Measurements from ENCODE around the gene RFX2.
"Not testable (repeated sequence)": the region's sequence is repeated elsewhere in the genome, so short reads cannot be mapped to it uniquely, and the experiment has no call there.

The RFX2 gene

GRCh38 chr19:6039566-6040225, 70.6 kb downstream of the RFX2 start:
- no peak overlapping the region for H3K9ac ChIP-seq (ENCODE audit: low read depth, low read length)
- no peaks in the 10 kb centered on the region for H3K36me3 ChIP-seq (ENCODE audit: insufficient read depth, low read depth, low read length)
- H3K9me3 ChIP-seq (ENCODE audit: insufficient read depth, low read depth, low read length), result no peaks in the 10 kb centered on the region
- H3K4me1 ChIP-seq (ENCODE audit: insufficient read depth, low read length), result no peaks in the 10 kb centered on the region
- no peaks in the 10 kb centered on the region for H3K27me3 ChIP-seq (ENCODE audit: insufficient read depth, low read length)
- no peak overlapping the region for H3K4me3 ChIP-seq (ENCODE audit: low read length)
- H3K27ac ChIP-seq (ENCODE audit: low read length), result no peak overlapping the region

- no peak overlapping the region for H3K4me3 ChIP-seq (ENCODE audit: low read length)
- H3K27me3 ChIP-seq (ENCODE audit: insufficient read depth, low read length), result no peaks in the 10 kb centered on the region
- no peaks in the 10 kb centered on the region for H3K4me1 ChIP-seq (ENCODE audit: insufficient read depth, low read length)
- no peak overlapping the region for H3K9ac ChIP-seq (ENCODE audit: low read depth, low read length)
- H3K27ac ChIP-seq (ENCODE audit: low read length), result no peak overlapping the region
- no peaks in the 10 kb centered on the region for H3K36me3 ChIP-seq (ENCODE audit: insufficient read depth, low read depth, low read length)
- no peaks in the 10 kb centered on the region for H3K9me3 ChIP-seq (ENCODE audit: insufficient read depth, low read depth, low read length)
Observed at GRCh38 chr19:6038634-6039405, 71.5 kb downstream of the RFX2 start.

GRCh38 chr19:6035026-6035425, 75.3 kb downstream of the RFX2 start:
- H3K27me3 ChIP-seq (ENCODE audit: insufficient read depth, low read length), result no peaks in the 10 kb centered on the region

GRCh38 chr19:6034512-6034911, 75.8 kb downstream of the RFX2 start:
- Histone ChIP-seq H3K4me1 (ENCODE audit: insufficient read depth, low read length) (no peaks in the 10 kb centered on the region), H3K9ac (ENCODE audit: low read depth, low read length) (no peak overlapping the region), H3K27ac (ENCODE audit: low read length) (no peak overlapping the region), H3K36me3 (ENCODE audit: insufficient read depth, low read depth, low read length) (no peaks in the 10 kb centered on the region), H3K27me3 (ENCODE audit: insufficient read depth, low read length) (no peaks in the 10 kb centered on the region), H3K9me3 (ENCODE audit: insufficient read depth, low read depth, low read length) (no peaks in the 10 kb centered on the region), H3K4me3 (ENCODE audit: low read length) (no peak overlapping the region)

More at GRCh38 chr19:6035026-6035425, 75.3 kb downstream of the RFX2 start:
- no peaks in the 10 kb centered on the region for H3K9me3 ChIP-seq (ENCODE audit: insufficient read depth, low read depth, low read length)
- no peak overlapping the region for H3K27ac ChIP-seq (ENCODE audit: low read length)
- no peak overlapping the region for H3K9ac ChIP-seq (ENCODE audit: low read depth, low read length)
- no peaks in the 10 kb centered on the region for H3K4me1 ChIP-seq (ENCODE audit: insufficient read depth, low read length)
- no peaks in the 10 kb centered on the region for H3K36me3 ChIP-seq (ENCODE audit: insufficient read depth, low read depth, low read length)
- H3K4me3 ChIP-seq (ENCODE audit: low read length), result no peak overlapping the region

GRCh38 chr19:6033744-6034264, 76.5 kb downstream of the RFX2 start:
- Histone ChIP-seq H3K27ac (ENCODE audit: low read length) (no peak overlapping the region), H3K4me3 (ENCODE audit: low read length) (no peak overlapping the region), H3K27me3 (ENCODE audit: insufficient read depth, low read length) (no peaks in the 10 kb centered on the region), H3K4me1 (ENCODE audit: insufficient read depth, low read length) (no peaks in the 10 kb centered on the region), H3K9me3 (ENCODE audit: insufficient read depth, low read depth, low read length) (no peaks in the 10 kb centered on the region), H3K36me3 (ENCODE audit: insufficient read depth, low read depth, low read length) (no peaks in the 10 kb centered on the region), H3K9ac (ENCODE audit: low read depth, low read length) (no peak overlapping the region)

- H3K4me1 ChIP-seq (ENCODE audit: insufficient read depth, low read length), result no peaks in the 10 kb centered on the region
- no peak overlapping the region for H3K9ac ChIP-seq (ENCODE audit: low read depth, low read length)
- H3K9me3 ChIP-seq (ENCODE audit: insufficient read depth, low read depth, low read length), result no peaks in the 10 kb centered on the region
- no peaks in the 10 kb centered on the region for H3K36me3 ChIP-seq (ENCODE audit: insufficient read depth, low read depth, low read length)
- no peak overlapping the region for H3K4me3 ChIP-seq (ENCODE audit: low read length)
- no peak overlapping the region for H3K27ac ChIP-seq (ENCODE audit: low read length)
- no peaks in the 10 kb centered on the region for H3K27me3 ChIP-seq (ENCODE audit: insufficient read depth, low read length)
Observed at GRCh38 chr19:6032827-6033226, 77.5 kb downstream of the RFX2 start.

- Histone ChIP-seq H3K4me1 (ENCODE audit: insufficient read depth, low read length) (no peaks in the 10 kb centered on the region), H3K9ac (ENCODE audit: low read depth, low read length) (no peak overlapping the region), H3K27me3 (ENCODE audit: insufficient read depth, low read length) (no peaks in the 10 kb centered on the region), H3K9me3 (ENCODE audit: insufficient read depth, low read depth, low read length) (no peaks in the 10 kb centered on the region), H3K4me3 (ENCODE audit: low read length) (no peak overlapping the region), H3K27ac (ENCODE audit: low read length) (no peak overlapping the region), H3K36me3 (ENCODE audit: insufficient read depth, low read depth, low read length) (no peaks in the 10 kb centered on the region)
Observed at GRCh38 chr19:6032381-6032780, 77.9 kb downstream of the RFX2 start.

GRCh38 chr19:6030214-6030507, 80.1 kb downstream of the RFX2 start:
- no peaks in the 10 kb centered on the region for H3K36me3 ChIP-seq (ENCODE audit: insufficient read depth, low read depth, low read length)
- no peak overlapping the region for H3K27ac ChIP-seq (ENCODE audit: low read length)
- H3K9me3 ChIP-seq (ENCODE audit: insufficient read depth, low read depth, low read length), result no peaks in the 10 kb centered on the region
- no peak overlapping the region for H3K4me3 ChIP-seq (ENCODE audit: low read length)
- H3K27me3 ChIP-seq (ENCODE audit: insufficient read depth, low read length), result no peaks in the 10 kb centered on the region
- H3K9ac ChIP-seq (ENCODE audit: low read depth, low read length), result no peak overlapping the region
- no peaks in the 10 kb centered on the region for H3K4me1 ChIP-seq (ENCODE audit: insufficient read depth, low read length)

- no peak overlapping the region; the same call in 1 of the 2 replicates for H3K9ac ChIP-seq (ENCODE audit: low read depth, low read length)
- no peak overlapping the region for H3K27ac ChIP-seq (ENCODE audit: low read length)
- peaks cover 10% of the 10 kb centered on the region; the same call in 1 of the 2 replicates for H3K27me3 ChIP-seq (ENCODE audit: insufficient read depth, low read length)
- no peaks in the 10 kb centered on the region for H3K9me3 ChIP-seq (ENCODE audit: insufficient read depth, low read depth, low read length)
- H3K4me3 ChIP-seq (ENCODE audit: low read length), result no peak overlapping the region
- no peaks in the 10 kb centered on the region for H3K36me3 ChIP-seq (ENCODE audit: insufficient read depth, low read depth, low read length)
- H3K4me1 ChIP-seq (ENCODE audit: insufficient read depth, low read length), result no peaks in the 10 kb centered on the region
Observed at GRCh38 chr19:6026390-6027227, 83.7 kb downstream of the RFX2 start.

GRCh38 chr19:6024756-6025155, 85.5 kb downstream of the RFX2 start:
- not testable (repeated sequence) for H3K36me3 ChIP-seq (ENCODE audit: insufficient read depth, low read depth, low read length); H3K27me3 ChIP-seq (ENCODE audit: insufficient read depth, low read length); H3K4me1 ChIP-seq (ENCODE audit: insufficient read depth, low read length); H3K9me3 ChIP-seq (ENCODE audit: insufficient read depth, low read depth, low read length); H3K9ac ChIP-seq (ENCODE audit: low read depth, low read length); H3K27ac ChIP-seq (ENCODE audit: low read length); H3K4me3 ChIP-seq (ENCODE audit: low read length)

GRCh38 chr19:6023936-6024335, 86.4 kb downstream of the RFX2 start:
- H3K9me3 ChIP-seq (ENCODE audit: insufficient read depth, low read depth, low read length), result no peaks in the 10 kb centered on the region
- no peak overlapping the region for H3K9ac ChIP-seq (ENCODE audit: low read depth, low read length)
- peaks cover 10% of the 10 kb centered on the region; the same call in 1 of the 2 replicates for H3K27me3 ChIP-seq (ENCODE audit: insufficient read depth, low read length)
- H3K4me3 ChIP-seq (ENCODE audit: low read length), result no peak overlapping the region
- no peaks in the 10 kb centered on the region for H3K4me1 ChIP-seq (ENCODE audit: insufficient read depth, low read length)
- no peaks in the 10 kb centered on the region for H3K36me3 ChIP-seq (ENCODE audit: insufficient read depth, low read depth, low read length)
- H3K27ac ChIP-seq (ENCODE audit: low read length), result no peak overlapping the region

All from iPS-20b (cell line).